A673 (cell line): ENCODE results near the gene ZNF385C. TPM values are rescaled to one million over a fixed set of nuclear protein-coding genes. Genes with fewer than 3 reads are reported as not detected.
"Not testable (repeated sequence)": the region's sequence is repeated elsewhere in the genome, so short reads cannot be mapped to it uniquely, and the experiment has no call there.

Experiments
- BruUV-seq: library from RNA; stranded (reverse); fragments of 400-500 nt; replicated peaks from 2 replicates; lab custom pipeline; 2021; lab: Mats Ljungman, UMichigan
- CTCF ChIA-PET: fragments of 300-600 bp; sonication (Branson Sonifier 250); formaldehyde crosslinking; loops from one replicate; lab custom pipeline; 2022; ENCODE audit warnings: antibody characterized with exemption; lab: Charles Lee
- POLR2A ChIA-PET: fragments of 300-600 bp; sonication (Branson Sonifier 250); formaldehyde crosslinking; loops from one replicate; lab custom pipeline; 2022; ENCODE audit warnings: antibody characterized with exemption; ENCODE audit not compliant: low non-redundant PET; lab: Charles Lee
- DNase-seq: peaks from one replicate; pipeline ENCODE4 v3.0.0-alpha.2; 2015; ENCODE audit warnings: low spot score
- H3K27ac ChIP-seq: fragments of 200-600 bp; sonication (generic); 2 replicates; pipeline ENCODE4 v1.5.1; 2016; ENCODE audit warnings: mixed run types, low read depth, mild to moderate bottlenecking, mixed read lengths, antibody characterized with exemption, low read length; ENCODE audit not compliant: poor library complexity, severe bottlenecking
- H3K27me3 ChIP-seq: fragments of 200-600 bp; sonication (generic); replicated peaks from 2 replicates; pipeline ENCODE4 v1.6.1; 2017; ENCODE audit warnings: mixed run types, low read depth, mild to moderate bottlenecking, mixed read lengths, antibody characterized with exemption, low read length; ENCODE audit not compliant: insufficient read depth, poor library complexity
- H3K36me3 ChIP-seq: fragments of 200-600 bp; sonication (generic); 2 replicates; pipeline ENCODE4 v1.6.1; 2016; ENCODE audit warnings: mixed run types, mild to moderate bottlenecking, mixed read lengths, antibody characterized with exemption, low read length; ENCODE audit not compliant: insufficient read depth, poor library complexity, severe bottlenecking
- H3K4me1 ChIP-seq: fragments of 200-600 bp; sonication (generic); 2 replicates; pipeline ENCODE4 v1.6.1; 2017; ENCODE audit warnings: mixed run types, mild to moderate bottlenecking, mixed read lengths, antibody characterized with exemption, low read length; ENCODE audit not compliant: insufficient read depth, poor library complexity, severe bottlenecking
- H3K4me3 ChIP-seq: fragments of 200-600 bp; sonication (generic); 2 replicates; pipeline ENCODE4 v1.5.1; 2016; ENCODE audit warnings: low read depth, mixed run types, mild to moderate bottlenecking, mixed read lengths, low read length; ENCODE audit not compliant: poor library complexity, severe bottlenecking
- H3K9me3 ChIP-seq: fragments of 200-600 bp; sonication (generic); 2 replicates; pipeline ENCODE4 v1.6.1; 2016; ENCODE audit warnings: mixed run types, low read depth, mild to moderate bottlenecking, mixed read lengths, antibody characterized with exemption, low read length; ENCODE audit not compliant: poor library complexity, severe bottlenecking
- CTCF ChIP-seq: fragments of 300-800, 200-600 bp; sonication (generic); conservative IDR thresholded peaks from 2 replicates; pipeline ENCODE4 v1.5.1; 2017; ENCODE audit warnings: low read depth, mild to moderate bottlenecking, antibody characterized with exemption, low read length, moderate library complexity, mixed read lengths
- EZH2 ChIP-seq: fragments of 200-600 bp; sonication (generic); IDR thresholded peaks from 2 replicates; pipeline ENCODE4 v1.6.1; 2017; ENCODE audit warnings: borderline replicate concordance, low read depth, mild to moderate bottlenecking, mixed read lengths, antibody characterized with exemption, low read length; ENCODE audit not compliant: poor library complexity, severe bottlenecking
- intact Hi-C: fragments of 100-400 bp; cut with micrococcal nuclease; formaldehyde crosslinking; loops from one replicate; pipeline ENCODE4 v1.10.0; 2022; ENCODE audit not compliant: unreplicated experiment
- total RNA-seq: library from RNA; stranded (reverse); gene quantifications from 2 replicates; pipeline ENCODE4 v1.2.3, GENCODE V29; 2021

The ZNF385C gene
- total RNA-seq, 1 experiment from 2014 or later = 0.17 TPM

- TF ChIP-seq CTCF = no peak
- TF ChIP-seq EZH2 = no peak
These were observed 80.4 kb downstream of the ZNF385C start for GRCh38 chr17:42017866-42018200.

GRCh38 chr17:42016941-42017865 lies 81.1 kb downstream of the ZNF385C start, which contains the start of gene DNAJC7:
Gene DNAJC7 (minus strand): TSS chr17:42017439. CDS start chr17:42017416, 23 bp downstream.
- H3K36me3 ChIP-seq = no peaks in the 10 kb centered on the region
- BruUV-seq = TSS peak; percentile 70
- no peaks in the 10 kb centered on the region for H3K27me3 ChIP-seq
- ChIA-PET POLR2A (interaction anchor here (0.7 kb wide), 1 partner anchor 12 kb away, joined by 3 read pairs; no protein-coding TSS in a partner anchor), CTCF (interaction anchor here (0.5 to 0.6 kb wide), 2 partner anchors 190 to 406 kb away, joined by 3 read pairs; partner anchors contain the start of gene CAVIN1)
- TF ChIP-seq CTCF (no peak), EZH2 (no peak)
- intact Hi-C loops = no loop called here
- H3K9me3 ChIP-seq = no peaks in the 10 kb centered on the region
- peak within 1 kb of the TSS; percentile 94 for H3K27ac ChIP-seq
- peak within 1 kb of the TSS; percentile 79 for H3K4me3 ChIP-seq
- peak; percentile 92 for DNase-seq
- no peaks in the 10 kb centered on the region for H3K4me1 ChIP-seq

More at GRCh38 chr17:42017866-42018200, 80.4 kb downstream of the ZNF385C start:
- intact Hi-C loops = no loop called here
- no peak for DNase-seq
- ChIA-PET POLR2A (no interaction called here), CTCF (interaction anchor here (0.5 to 0.6 kb wide), 2 partner anchors 191 to 405 kb away, joined by 3 read pairs; partner anchors contain the start of gene CAVIN1)
- no TSS peak for BruUV-seq
- Histone ChIP-seq H3K4me1 (no peaks in the 10 kb centered on the region), H3K9me3 (no peaks in the 10 kb centered on the region), H3K36me3 (no peaks in the 10 kb centered on the region), H3K27ac (peak overlapping the region; percentile 94), H3K27me3 (no peaks in the 10 kb centered on the region), H3K4me3 (peak overlapping the region; percentile 79)

DNA sequence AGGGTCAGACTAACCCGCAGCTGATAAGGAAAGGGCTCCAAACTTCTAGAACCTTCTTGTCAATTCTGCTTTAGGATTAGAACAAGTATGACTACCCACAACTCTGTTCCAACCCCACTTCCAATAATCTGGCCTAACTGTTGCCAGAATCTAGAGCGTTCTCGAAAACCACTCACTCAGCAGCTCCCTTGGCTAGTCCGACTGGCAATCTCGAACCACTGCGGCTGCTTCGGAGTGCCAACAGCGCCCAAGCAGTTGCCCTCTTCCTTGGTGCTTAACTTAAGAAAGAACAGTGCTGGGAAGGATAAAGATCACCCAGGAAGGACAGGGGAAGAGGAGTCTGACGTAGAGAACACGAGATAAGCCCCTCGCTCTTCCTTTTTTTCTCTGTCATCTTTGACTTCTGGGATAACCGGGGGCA lies 81.9 kb downstream of the ZNF385C start:
- intact Hi-C loops = no loop called here
- CTCF ChIA-PET = no interaction called here

DNA sequence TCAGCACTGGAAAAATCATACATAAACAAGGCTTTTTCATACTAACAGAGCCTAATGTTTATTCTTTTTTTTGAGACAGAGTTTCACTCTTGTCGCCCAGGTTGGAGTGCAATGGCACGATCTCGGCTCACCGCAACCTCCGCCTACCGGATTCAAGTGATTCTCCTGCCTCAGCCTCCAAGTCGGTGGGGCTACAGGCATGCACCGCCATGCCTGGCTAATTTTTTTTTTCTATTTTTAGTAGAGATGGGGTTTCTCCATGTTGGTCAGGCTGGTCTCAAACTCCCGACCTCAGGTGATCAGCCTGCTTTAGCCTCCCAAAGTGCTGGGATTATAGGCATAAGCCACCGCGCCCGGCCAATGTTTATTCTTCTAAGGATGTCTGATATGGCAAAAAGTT lies 84.5 kb downstream of the ZNF385C start:
- H3K9me3 ChIP-seq, BruUV-seq, H3K36me3 ChIP-seq, DNase-seq, CTCF ChIA-PET, H3K4me3 ChIP-seq, H3K27me3 ChIP-seq, H3K4me1 ChIP-seq, intact Hi-C loops, H3K27ac ChIP-seq: not testable (repeated sequence)
- POLR2A ChIA-PET = interaction anchor here (0.7 kb wide), 1 partner anchor 118 kb away, joined by 5 read pairs; no protein-coding TSS in a partner anchor

More for the DNA sequence above, 81.9 kb downstream of the ZNF385C start:
- peak overlapping the region; percentile 79 for H3K4me3 ChIP-seq
- no peaks in the 10 kb centered on the region for H3K27me3 ChIP-seq
- H3K27ac ChIP-seq = peak overlapping the region; percentile 94
- peak; percentile 6 for DNase-seq
- H3K9me3 ChIP-seq = no peaks in the 10 kb centered on the region
- no peaks in the 10 kb centered on the region for H3K4me1 ChIP-seq
- TF ChIP-seq EZH2 (no peak), CTCF (no peak)
- POLR2A ChIA-PET = no interaction called here
- H3K36me3 ChIP-seq = no peaks in the 10 kb centered on the region
- no TSS peak for BruUV-seq

DNA sequence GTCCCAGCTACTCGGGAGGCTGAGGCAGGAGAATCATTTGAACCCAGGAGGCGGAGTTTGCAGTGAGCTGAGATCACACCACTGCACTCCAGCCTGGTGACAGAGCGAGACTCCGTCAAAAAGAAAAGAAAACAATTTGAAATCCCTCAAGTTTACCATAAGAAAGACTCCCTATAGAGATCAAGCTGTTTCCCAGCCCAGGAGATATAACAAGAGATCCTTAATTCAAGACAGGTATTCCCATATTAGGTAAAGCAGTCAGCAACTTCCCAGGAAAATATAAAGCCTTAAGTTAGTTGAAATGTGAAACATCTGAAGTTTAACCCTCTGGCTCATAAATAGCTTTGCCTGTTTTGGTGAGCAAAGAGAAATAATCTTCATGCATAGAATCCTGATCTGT lies 85.9 kb downstream of the ZNF385C start:
- H3K36me3 ChIP-seq, H3K4me1 ChIP-seq, BruUV-seq, CTCF ChIA-PET, H3K27ac ChIP-seq, DNase-seq, H3K4me3 ChIP-seq, POLR2A ChIA-PET, H3K9me3 ChIP-seq, H3K27me3 ChIP-seq, intact Hi-C loops: not testable (repeated sequence)
